Body of pancreas (tissue), 4 donors: Measurements from ENCODE around the gene ZDHHC5. TPM values are rescaled to one million over a fixed set of nuclear protein-coding genes. Genes with fewer than 3 reads are reported as not detected.

ENCODE experiments used
- ATAC-seq: fragments of 150-250 bp; one replicate; pipeline ENCODE4 v1.9.1; 2016
- DNase-seq, 4 donors: peaks; one replicate each; pipeline ENCODE4 v3.0.0-alpha.2; 2019
- H3K27ac ChIP-seq, 4 donors: fragments of 200-600 bp; sonication (generic); 1 replicate in 3 of 4; 2 replicates in 1 of 4; pipeline versions ENCODE4 v1.5.1 to v1.6.1; 2016 to 2019; ENCODE audit warnings: mild to moderate bottlenecking in 1 of 4, mixed read lengths in 1 of 4, moderate library complexity in 1 of 4
- H3K27me3 ChIP-seq, 2 donors: fragments of 200-600 bp; sonication (generic); one replicate each; pipeline ENCODE4 v1.6.0; 2016; ENCODE audit warnings: mild to moderate bottlenecking in 1 of 2
- H3K36me3 ChIP-seq, 2 donors: fragments of 200-600 bp; sonication (generic); replicated peaks in 1 of 2; 2 replicates each; pipeline ENCODE4 v1.5.1; 2016; ENCODE audit warnings: low read depth in 2 of 2; ENCODE audit not compliant: insufficient read depth in 1 of 2
- H3K4me1 ChIP-seq: fragments of 200-600 bp; sonication (generic); one replicate; pipeline ENCODE4 v1.6.0; 2016
- H3K4me3 ChIP-seq, 2 donors: fragments of 200-600 bp; sonication (generic); 1 replicate in 1 of 2; 2 replicates in 1 of 2; pipeline ENCODE4 v1.5.1; 2016 to 2019
- H3K9me3 ChIP-seq, 3 donors: fragments of 200-600 bp; sonication (generic); 1 replicate in 2 of 3; 2 replicates in 1 of 3; pipeline ENCODE4 v1.5.1; 2016
- POLR2A ChIP-seq, 3 donors: fragments of 450-650 bp; IDR thresholded peaks; one replicate each; pipeline ENCODE4 v1.6.1; 2016; ENCODE audit warnings: antibody characterized with exemption in 3 of 3, mild to moderate bottlenecking in 2 of 3
- WGBS, 2 donors: methylation state at CpG; one replicate each; pipeline ENCODE4 v1.1.5; 2017; 5-methylcytosine and 5-hydroxymethylcytosine counted together
- intact Hi-C: fragments of 100-400 bp; cut with DNase I; formaldehyde crosslinking; loops from one replicate; pipeline ENCODE4 v1.15.1; 2023
- total RNA-seq, 2 donors: library from RNA; depleted of rRNA; stranded (reverse); fragments of >200 nt; gene quantifications; one replicate each; pipeline ENCODE4 v1.1.0, GENCODE V29; 2016
- TF ChIP-seq, protein P1 (sequence below), 7 experiments: fragments of 450-650 bp in 4 of 7; fragments of 200-600 bp in 3 of 7; sonication (generic) in 3 of 7; IDR thresholded peaks; one replicate each; pipeline ENCODE4 v1.5.1; 2016 to 2019; ENCODE audit warnings: antibody characterized with exemption in 7 of 7

Gene ZDHHC5
- total RNA-seq, 2 donors from 2014 or later = 17.6 to 48.5 TPM

DNA sequence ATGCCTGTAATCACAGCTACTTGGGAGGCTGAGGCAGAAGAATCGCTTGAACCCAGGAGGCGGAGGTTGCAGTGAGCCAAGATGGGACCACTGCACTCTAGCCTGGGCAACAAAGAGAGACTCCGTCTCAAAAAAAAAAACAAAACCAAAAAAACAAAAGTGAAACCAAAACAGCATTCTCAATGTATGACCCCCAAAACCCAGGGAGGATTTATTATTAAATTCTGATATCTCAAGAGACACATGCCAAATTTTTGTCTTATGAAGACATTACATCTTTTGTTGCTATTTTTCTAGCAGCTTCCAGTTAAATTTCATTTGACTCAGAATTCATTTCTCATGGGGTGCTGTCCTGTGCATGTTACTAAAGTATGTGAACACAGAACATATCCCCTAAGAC lies 15.3 kb upstream of the ZDHHC5 start:
- intact Hi-C loops = no loop called here
- peaks cover 0 to 11% of the 10 kb centered on the region in 2 donors for H3K27me3 ChIP-seq

DNA sequence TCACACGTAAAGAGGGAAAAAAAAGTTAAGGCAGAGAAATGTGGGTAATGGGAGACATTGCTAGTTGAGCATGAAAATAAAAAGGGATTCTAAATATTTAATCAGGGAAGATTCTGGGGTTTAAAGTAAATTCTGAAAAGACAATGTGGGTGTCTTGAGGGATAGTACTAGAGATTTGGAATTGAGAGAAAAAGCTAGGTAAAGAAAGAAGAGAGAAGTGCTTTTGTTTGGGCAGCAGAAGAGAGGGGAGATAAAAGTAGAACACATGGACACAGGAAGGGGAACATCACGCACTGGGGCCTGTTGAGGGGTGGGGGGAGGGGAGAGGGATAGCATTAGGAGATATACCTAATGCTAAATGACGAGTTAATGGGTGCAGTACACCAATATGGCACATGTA lies 14.8 kb upstream of the ZDHHC5 start:
- TF ChIP-seq, protein P1, sequence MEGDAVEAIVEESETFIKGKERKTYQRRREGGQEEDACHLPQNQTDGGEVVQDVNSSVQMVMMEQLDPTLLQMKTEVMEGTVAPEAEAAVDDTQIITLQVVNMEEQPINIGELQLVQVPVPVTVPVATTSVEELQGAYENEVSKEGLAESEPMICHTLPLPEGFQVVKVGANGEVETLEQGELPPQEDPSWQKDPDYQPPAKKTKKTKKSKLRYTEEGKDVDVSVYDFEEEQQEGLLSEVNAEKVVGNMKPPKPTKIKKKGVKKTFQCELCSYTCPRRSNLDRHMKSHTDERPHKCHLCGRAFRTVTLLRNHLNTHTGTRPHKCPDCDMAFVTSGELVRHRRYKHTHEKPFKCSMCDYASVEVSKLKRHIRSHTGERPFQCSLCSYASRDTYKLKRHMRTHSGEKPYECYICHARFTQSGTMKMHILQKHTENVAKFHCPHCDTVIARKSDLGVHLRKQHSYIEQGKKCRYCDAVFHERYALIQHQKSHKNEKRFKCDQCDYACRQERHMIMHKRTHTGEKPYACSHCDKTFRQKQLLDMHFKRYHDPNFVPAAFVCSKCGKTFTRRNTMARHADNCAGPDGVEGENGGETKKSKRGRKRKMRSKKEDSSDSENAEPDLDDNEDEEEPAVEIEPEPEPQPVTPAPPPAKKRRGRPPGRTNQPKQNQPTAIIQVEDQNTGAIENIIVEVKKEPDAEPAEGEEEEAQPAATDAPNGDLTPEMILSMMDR (IDR thresholded peaks at IDR 0.05) = no peak
- no peak for TF ChIP-seq POLR2A (IDR thresholded peaks at IDR 0.05)
- WGBS, 2 donors = 35 to 54% methylated on average over 3 of the region's 3 CpGs
- H3K4me1 ChIP-seq = peaks cover 8% of the 10 kb centered on the region
- intact Hi-C loops = no loop called here
- H3K9me3 ChIP-seq = no peaks in the 10 kb centered on the region
- H3K27ac ChIP-seq = no peak overlapping the region
- no peaks in the 10 kb centered on the region for H3K36me3 ChIP-seq
- no peak overlapping the region for H3K4me3 ChIP-seq
- H3K27me3 ChIP-seq = peaks cover 0 to 7% of the 10 kb centered on the region in 2 donors
- no peak for ATAC-seq
- DNase-seq = no peak

More for the DNA sequence above, 15.3 kb upstream of the ZDHHC5 start:
- Histone ChIP-seq H3K4me3 (no peak overlapping the region), H3K36me3 (no peaks in the 10 kb centered on the region), H3K9me3 (no peaks in the 10 kb centered on the region), H3K27ac (no peak overlapping the region), H3K4me1 (peaks cover 7% of the 10 kb centered on the region)
- 63 to 84% methylated on average over 3 of the region's 3 CpGs for WGBS, 2 donors
- no peak for DNase-seq
- no peak for TF ChIP-seq POLR2A (IDR thresholded peaks at IDR 0.05)
- TF ChIP-seq, protein P1 (IDR thresholded peaks at IDR 0.05) = no peak
- no peak for ATAC-seq

DNA sequence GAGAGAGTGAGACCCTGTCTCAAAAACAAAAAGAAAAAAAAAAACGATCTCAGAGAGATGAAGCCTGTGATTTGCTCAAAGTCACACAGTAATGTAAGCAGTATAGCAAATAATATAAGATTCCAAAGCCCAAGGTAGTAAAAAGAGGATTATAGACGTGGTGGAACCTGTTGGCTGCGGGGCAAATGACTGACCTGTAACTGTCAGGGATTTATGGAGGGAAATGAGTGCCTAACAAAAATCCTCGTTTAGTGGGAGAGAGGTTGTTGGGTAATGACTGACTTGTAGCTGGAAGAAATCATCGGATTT lies 11.1 kb upstream of the ZDHHC5 start:
- intact Hi-C loops = no loop called here
- no peaks in the 10 kb centered on the region for H3K27me3 ChIP-seq
- H3K9me3 ChIP-seq = no peaks in the 10 kb centered on the region
- 15 to 24% methylated on average over 5 of the region's 5 CpGs for WGBS, 2 donors
- H3K36me3 ChIP-seq = peaks cover 5 to 11% of the 10 kb centered on the region in 2 donors
- DNase-seq (no peak), ATAC-seq (no peak)
- H3K4me1 ChIP-seq = peaks cover 22% of the 10 kb centered on the region
- no peak overlapping the region for H3K4me3 ChIP-seq
- no peak for TF ChIP-seq POLR2A (IDR thresholded peaks at IDR 0.05)
- TF ChIP-seq, protein P1 (IDR thresholded peaks at IDR 0.05) = no peak
- H3K27ac ChIP-seq = peak overlapping the region; percentile 74 to 93 (median 90)

DNA sequence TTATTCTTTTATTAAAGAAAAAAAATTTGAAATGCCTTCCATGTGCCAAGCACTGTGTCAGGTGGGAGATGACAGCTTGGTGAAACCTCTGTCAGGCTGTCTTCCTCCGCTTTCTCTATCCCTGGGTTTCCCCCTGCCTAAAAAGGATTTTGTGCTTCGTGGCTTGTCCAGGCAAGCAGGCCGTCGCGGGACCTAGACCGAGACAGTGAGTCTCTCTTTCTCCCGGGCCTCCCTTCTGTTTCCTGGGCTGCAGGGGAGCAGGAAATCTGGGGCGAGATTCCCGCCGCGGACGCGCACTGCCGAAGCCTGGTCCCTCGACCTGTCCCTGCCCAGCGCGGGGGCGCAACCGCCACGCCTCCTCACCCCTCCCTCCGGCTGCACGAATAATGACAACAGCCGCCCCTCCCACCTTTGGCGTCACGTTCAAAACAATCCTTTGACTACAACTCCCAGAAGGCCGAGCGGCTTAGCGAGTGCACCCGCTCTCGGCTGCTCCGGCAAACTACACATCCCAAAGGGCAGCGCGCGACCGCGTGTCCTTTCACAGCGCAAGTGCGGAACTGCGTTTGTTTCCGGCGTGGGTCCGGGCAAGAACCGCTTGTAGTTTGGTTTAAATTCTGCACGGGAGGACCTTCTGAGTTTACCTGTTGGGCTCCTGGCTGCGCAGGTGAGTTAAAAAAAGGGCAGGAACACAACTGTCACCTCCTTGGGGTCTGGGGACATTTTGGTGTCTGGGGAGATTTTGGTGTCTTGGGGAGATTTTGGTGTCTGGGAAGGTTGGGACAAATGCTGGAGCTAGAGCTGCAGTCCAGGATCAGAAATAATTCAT lies 10.5 kb upstream of the ZDHHC5 start, which contains the start of gene CLP1:
Gene CLP1 (plus strand): TSS at position 569 of the 829 bp plus-strand sequence. CDS start 1,715 bp downstream, outside the sequence.
- H3K4me3 ChIP-seq = peak within 1 kb of the TSS; percentile 39 to 64
- H3K4me1 ChIP-seq = peaks cover 22% of the 10 kb centered on the region
- H3K27ac ChIP-seq = peak within 1 kb of the TSS; percentile 74 to 93 (median 90)
- WGBS, 2 donors = 0% methylated on average over 23 to 45 of the region's 45 CpGs
- H3K36me3 ChIP-seq = peaks cover 5 to 15% of the 10 kb centered on the region in 2 donors
- intact Hi-C loops = no loop called here
- peak; percentile 99 for ATAC-seq
- no peaks in the 10 kb centered on the region for H3K9me3 ChIP-seq
- no peaks in the 10 kb centered on the region for H3K27me3 ChIP-seq
- DNase-seq = peak; percentile 99 to 100 (median 100)
- TF ChIP-seq, protein P1 (IDR thresholded peaks at IDR 0.05) = peak in 1 of 7 experiments; percentile 6
- peak; percentile 59 to 94 (median 90) for TF ChIP-seq POLR2A (IDR thresholded peaks at IDR 0.05)
